Coronary artery (tissue), 2 donors: Measurements from ENCODE around the gene XPOT.

Source experiments
- DNase-seq: peaks from one replicate; pipeline ENCODE4 v3.0.0-alpha.2; 2017; ENCODE audit warnings: low spot score
- H3K27ac ChIP-seq, 2 donors: fragments of 200-600 bp; sonication (generic); one replicate each; pipeline ENCODE4 v1.5.1; 2016 to 2019
- H3K4me3 ChIP-seq: fragments of 200-600 bp; sonication (generic); 2 replicates; pipeline ENCODE4 v1.5.1; 2016; ENCODE audit warnings: mild to moderate bottlenecking, moderate library complexity
- TF ChIP-seq, protein P1 (sequence below): fragments of 200-600 bp; sonication (generic); IDR thresholded peaks from one replicate; pipeline ENCODE4 v1.5.1; 2019; ENCODE audit warnings: antibody characterized with exemption

The XPOT gene

DNA sequence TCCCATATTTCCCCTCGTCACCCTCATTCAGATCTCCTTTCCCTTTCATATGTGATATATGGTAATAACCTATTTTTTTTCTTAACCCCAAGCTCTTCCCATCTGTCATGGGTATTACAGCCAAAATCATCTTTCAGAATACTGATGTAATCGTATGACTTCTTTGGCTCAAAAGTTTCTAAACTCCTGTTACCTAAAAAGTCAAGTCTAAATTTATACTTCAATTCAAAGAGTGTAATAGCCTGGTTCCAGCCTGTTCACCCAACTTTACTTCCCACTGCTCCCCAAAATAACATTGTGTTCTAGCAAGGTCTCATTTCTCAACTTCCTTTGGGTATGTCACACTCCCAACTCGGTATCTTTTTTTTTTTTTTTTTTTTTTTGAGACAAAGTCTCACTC, 96.2 kb downstream of the XPOT start:
- no peak overlapping the region for H3K4me3 ChIP-seq
- no peak for DNase-seq
- H3K27ac ChIP-seq: no peak overlapping the region
- TF ChIP-seq, protein P1, sequence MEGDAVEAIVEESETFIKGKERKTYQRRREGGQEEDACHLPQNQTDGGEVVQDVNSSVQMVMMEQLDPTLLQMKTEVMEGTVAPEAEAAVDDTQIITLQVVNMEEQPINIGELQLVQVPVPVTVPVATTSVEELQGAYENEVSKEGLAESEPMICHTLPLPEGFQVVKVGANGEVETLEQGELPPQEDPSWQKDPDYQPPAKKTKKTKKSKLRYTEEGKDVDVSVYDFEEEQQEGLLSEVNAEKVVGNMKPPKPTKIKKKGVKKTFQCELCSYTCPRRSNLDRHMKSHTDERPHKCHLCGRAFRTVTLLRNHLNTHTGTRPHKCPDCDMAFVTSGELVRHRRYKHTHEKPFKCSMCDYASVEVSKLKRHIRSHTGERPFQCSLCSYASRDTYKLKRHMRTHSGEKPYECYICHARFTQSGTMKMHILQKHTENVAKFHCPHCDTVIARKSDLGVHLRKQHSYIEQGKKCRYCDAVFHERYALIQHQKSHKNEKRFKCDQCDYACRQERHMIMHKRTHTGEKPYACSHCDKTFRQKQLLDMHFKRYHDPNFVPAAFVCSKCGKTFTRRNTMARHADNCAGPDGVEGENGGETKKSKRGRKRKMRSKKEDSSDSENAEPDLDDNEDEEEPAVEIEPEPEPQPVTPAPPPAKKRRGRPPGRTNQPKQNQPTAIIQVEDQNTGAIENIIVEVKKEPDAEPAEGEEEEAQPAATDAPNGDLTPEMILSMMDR: no peak
